PC-3 (cell line): Measurements from ENCODE around the gene GRIN3B. TPM values are rescaled to one million over a fixed set of nuclear protein-coding genes. Genes with fewer than 3 reads are reported as not detected.

ENCODE experiments used
- ATAC-seq: fragments of 200-7000 bp; cut with Tn5 transposase; 2 replicates; pipeline ENCODE4 v1.9.1; 2020; ENCODE audit warnings: mild to moderate bottlenecking, moderate library complexity
- BruUV-seq: library from RNA; stranded (reverse); fragments of 400-500 nt; replicated peaks from 2 replicates; lab custom pipeline; 2021; lab: Mats Ljungman, UMichigan
- CTCF ChIA-PET: fragments of 300-600 bp; sonication (Branson Sonifier 250); formaldehyde crosslinking; loops from one replicate; lab custom pipeline; 2022; ENCODE audit warnings: antibody characterized with exemption; lab: Charles Lee
- POLR2A ChIA-PET: fragments of 300-600 bp; sonication (Branson Sonifier 250); formaldehyde crosslinking; loops from one replicate; lab custom pipeline; 2022; ENCODE audit warnings: antibody characterized with exemption; ENCODE audit not compliant: unreplicated experiment; lab: Charles Lee
- DNase-seq: peaks from one replicate; pipeline ENCODE4 v3.0.0-alpha.2; 2015
- H2AFZ ChIP-seq: fragments of 300-600 bp; sonication (generic); 2 replicates; pipeline ENCODE4 v1.6.0; 2016; ENCODE audit warnings: antibody characterized with exemption, low read length
- H3F3A ChIP-seq: fragments of 300-600 bp; sonication (generic); one replicate; pipeline ENCODE4 v1.6.0; 2017; ENCODE audit warnings: antibody characterized with exemption, low read length, control low read depth, mild to moderate bottlenecking; ENCODE audit not compliant: unreplicated experiment
- H3K27ac ChIP-seq: fragments of 300-600 bp; sonication (generic); 2 replicates; pipeline ENCODE4 v1.5.1; 2016; ENCODE audit warnings: mild to moderate bottlenecking, low read length
- H3K27me3 ChIP-seq: fragments of 300-600 bp; sonication (generic); 2 replicates; pipeline ENCODE4 v1.6.1; 2016; ENCODE audit warnings: low read length, mixed read lengths
- H3K36me3 ChIP-seq: fragments of 300-600 bp; sonication (generic); 2 replicates; pipeline ENCODE4 v1.6.1; 2016; ENCODE audit warnings: low read depth, mixed run types, low read length, mixed read lengths
- H3K4me1 ChIP-seq: fragments of 300-600 bp; sonication (generic); 2 replicates; pipeline ENCODE4 v1.5.1; 2016; ENCODE audit warnings: low read length; ENCODE audit not compliant: insufficient read depth
- H3K4me2 ChIP-seq: fragments of 300-600 bp; sonication (generic); 2 replicates; pipeline ENCODE4 v1.6.0; 2016; ENCODE audit warnings: low read length
- H3K4me3 ChIP-seq: fragments of 300-600 bp; sonication (generic); 2 replicates; pipeline ENCODE4 v1.5.1; 2016; ENCODE audit warnings: mild to moderate bottlenecking, low read length, mixed read lengths
- H3K79me2 ChIP-seq: fragments of 300-600 bp; sonication (generic); 2 replicates; pipeline ENCODE4 v1.6.1; 2017; ENCODE audit warnings: low read length, mixed read lengths
- H3K9ac ChIP-seq: fragments of 300-600 bp; sonication (generic); 2 replicates; pipeline ENCODE4 v1.6.0; 2016; ENCODE audit warnings: mild to moderate bottlenecking, low read length
- H3K9me2 ChIP-seq: fragments of 300-600 bp; sonication (generic); replicated peaks from 2 replicates; pipeline ENCODE4 v1.6.1; 2016; ENCODE audit warnings: mixed run types, low read length, mixed read lengths
- H3K9me3 ChIP-seq: fragments of 300-600 bp; sonication (generic); 2 replicates; pipeline ENCODE4 v1.6.1; 2016; ENCODE audit warnings: low read length, mixed read lengths
- H4K20me1 ChIP-seq: fragments of 300-600 bp; sonication (generic); 2 replicates; pipeline ENCODE4 v1.6.1; 2016; ENCODE audit warnings: low read length, mixed read lengths
- CTCF ChIP-seq: fragments of 300-600 bp; sonication (generic); conservative IDR thresholded peaks from 2 replicates; pipeline ENCODE4 v1.5.1; 2017; ENCODE audit warnings: antibody characterized with exemption, low read depth, mild to moderate bottlenecking, low read length
- EZH2 ChIP-seq: fragments of 300-600 bp; sonication (generic); IDR thresholded peaks from one replicate; pipeline ENCODE4 v1.6.1; 2017; ENCODE audit warnings: antibody characterized with exemption, mild to moderate bottlenecking, low read length; ENCODE audit not compliant: unreplicated experiment
- EZH2phosphoT487 ChIP-seq: fragments of 300-600 bp; sonication (generic); IDR thresholded peaks from 2 replicates; pipeline ENCODE4 v1.6.1; 2018; ENCODE audit warnings: mild to moderate bottlenecking, antibody characterized with exemption, low read length, borderline replicate concordance
- intact Hi-C: fragments of 100-400 bp; cut with micrococcal nuclease; formaldehyde crosslinking; loops from 2 replicates; pipeline ENCODE4 v1.9.0; 2023
- total RNA-seq: library from RNA; depleted of rRNA; stranded (reverse); fragments of >200 nt; gene quantifications from 2 replicates; pipeline ENCODE4 v1.2.3, GENCODE V29; 2014

GRIN3B gene
- total RNA-seq, 1 experiment from 2014 or later, result 0.69 TPM

- CTCF ChIA-PET, result no interaction called here
- DNase-seq (no peak), ATAC-seq (no peak)
- H3K4me2 ChIP-seq, result no peak overlapping the region
- H3K79me2 ChIP-seq, result 0 out of 2 replicates have a peak, but pooled peaks cover 3% of the 10 kb centered on the region
- no peaks in the 10 kb centered on the region for H3K4me1 ChIP-seq
- intact Hi-C loops, result no loop called here
- no peaks in the 10 kb centered on the region for H3K27me3 ChIP-seq
- H3K27ac ChIP-seq, result no peak overlapping the region
- H2AFZ ChIP-seq, result no peak overlapping the region
- no peaks in the 10 kb centered on the region for H3K36me3 ChIP-seq
- no peak for TF ChIP-seq EZH2
- TF ChIP-seq EZH2phosphoT487, result no peak
- TF ChIP-seq CTCF, result no peak
- POLR2A ChIA-PET, result no interaction called here
- H3K9ac ChIP-seq, result no peak overlapping the region
- H3F3A ChIP-seq, result no peaks in the 10 kb centered on the region
- no peak overlapping the region for H3K4me3 ChIP-seq
- no peaks in the 10 kb centered on the region for H3K9me2 ChIP-seq
- no peaks in the 10 kb centered on the region for H3K9me3 ChIP-seq
- H4K20me1 ChIP-seq, result no peaks in the 10 kb centered on the region
- no TSS peak for BruUV-seq
Observed at GRCh38 chr19:1009041-1009980, 9.1 kb downstream of the GRIN3B start.

GRCh38 chr19:1009981-1010538 is 9.8 kb downstream of the GRIN3B start:
- ChIA-PET POLR2A (no interaction called here), CTCF (no interaction called here)
- no peaks in the 10 kb centered on the region for H3K4me1 ChIP-seq
- H3K9me2 ChIP-seq, result no peaks in the 10 kb centered on the region
- no peak for ATAC-seq
- no peak overlapping the region for H3K4me3 ChIP-seq
- H3K9me3 ChIP-seq, result no peaks in the 10 kb centered on the region
- H3K27me3 ChIP-seq, result no peaks in the 10 kb centered on the region
- DNase-seq, result no peak
- H3K9ac ChIP-seq, result no peak overlapping the region
- peaks cover under 1% of the 10 kb centered on the region; the same call in 1 of the 2 replicates for H4K20me1 ChIP-seq
- H3K27ac ChIP-seq, result no peak overlapping the region
- intact Hi-C loops, result no loop called here
- peaks cover 10% of the 10 kb centered on the region for H3K79me2 ChIP-seq
- BruUV-seq, result no TSS peak
- H3F3A ChIP-seq, result no peaks in the 10 kb centered on the region
- TF ChIP-seq EZH2, result no peak
- TF ChIP-seq EZH2phosphoT487, result no peak
- TF ChIP-seq CTCF, result no peak
- no peak overlapping the region for H3K4me2 ChIP-seq
- no peaks in the 10 kb centered on the region for H3K36me3 ChIP-seq
- H2AFZ ChIP-seq, result no peak overlapping the region
